ENCODE data around the gene MAML3. TPM values are rescaled to one million over a fixed set of nuclear protein-coding genes. Genes with fewer than 3 reads are reported as not detected.

Gene MAML3
- total RNA-seq, 1 donor, result 6.5 TPM

DNA sequence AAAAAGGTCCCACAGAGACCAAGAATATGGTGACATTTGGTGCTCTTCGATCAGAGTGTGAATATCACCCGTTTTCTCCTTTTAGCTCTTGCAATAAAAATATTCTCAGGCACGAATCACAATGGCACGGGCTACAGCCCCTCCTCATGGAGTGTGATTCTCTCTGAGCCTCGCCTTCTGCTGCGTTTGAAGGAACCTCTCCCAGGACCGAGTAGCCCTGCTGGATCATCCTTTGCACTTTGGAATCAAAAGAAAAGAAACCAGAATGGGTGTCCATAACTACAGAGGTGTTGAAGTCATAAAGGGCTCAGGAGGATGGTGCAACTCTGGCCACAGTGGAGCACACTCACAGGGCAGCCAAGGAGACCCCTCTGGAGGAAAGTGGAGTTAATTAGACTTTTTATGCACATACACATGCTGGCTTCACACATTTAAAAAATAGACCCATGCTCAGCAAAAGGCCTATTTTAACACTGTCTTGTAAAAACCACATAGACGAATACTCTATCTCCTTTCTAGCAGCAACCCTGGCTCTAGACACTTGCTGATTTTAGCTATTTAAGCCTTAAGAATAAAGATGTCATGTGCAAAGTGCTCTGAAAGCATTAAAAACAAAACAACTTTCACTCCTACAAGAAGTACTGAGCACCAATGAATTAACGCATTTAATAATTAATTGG is 19.1 kb downstream of the MAML3 start:
- TF ChIP-seq, protein P1, sequence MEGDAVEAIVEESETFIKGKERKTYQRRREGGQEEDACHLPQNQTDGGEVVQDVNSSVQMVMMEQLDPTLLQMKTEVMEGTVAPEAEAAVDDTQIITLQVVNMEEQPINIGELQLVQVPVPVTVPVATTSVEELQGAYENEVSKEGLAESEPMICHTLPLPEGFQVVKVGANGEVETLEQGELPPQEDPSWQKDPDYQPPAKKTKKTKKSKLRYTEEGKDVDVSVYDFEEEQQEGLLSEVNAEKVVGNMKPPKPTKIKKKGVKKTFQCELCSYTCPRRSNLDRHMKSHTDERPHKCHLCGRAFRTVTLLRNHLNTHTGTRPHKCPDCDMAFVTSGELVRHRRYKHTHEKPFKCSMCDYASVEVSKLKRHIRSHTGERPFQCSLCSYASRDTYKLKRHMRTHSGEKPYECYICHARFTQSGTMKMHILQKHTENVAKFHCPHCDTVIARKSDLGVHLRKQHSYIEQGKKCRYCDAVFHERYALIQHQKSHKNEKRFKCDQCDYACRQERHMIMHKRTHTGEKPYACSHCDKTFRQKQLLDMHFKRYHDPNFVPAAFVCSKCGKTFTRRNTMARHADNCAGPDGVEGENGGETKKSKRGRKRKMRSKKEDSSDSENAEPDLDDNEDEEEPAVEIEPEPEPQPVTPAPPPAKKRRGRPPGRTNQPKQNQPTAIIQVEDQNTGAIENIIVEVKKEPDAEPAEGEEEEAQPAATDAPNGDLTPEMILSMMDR (IDR thresholded peaks at IDR 0.05; ENCODE audit: insufficient read depth, low read depth, low read length), result no peak
- H3K4me3 ChIP-seq (ENCODE audit: low read depth, low read length), result no peak overlapping the region
- no peak for DNase-seq (ENCODE audit: low read depth)

- DNase-seq (ENCODE audit: low read depth), result no peak
- H3K4me3 ChIP-seq (ENCODE audit: low read depth, low read length), result no peak overlapping the region
- TF ChIP-seq, protein P1 (IDR thresholded peaks at IDR 0.05; ENCODE audit: insufficient read depth, low read depth, low read length), result no peak
These were observed 20.4 kb downstream of the MAML3 start for GRCh38 chr4:140133576-140133975.

DNA sequence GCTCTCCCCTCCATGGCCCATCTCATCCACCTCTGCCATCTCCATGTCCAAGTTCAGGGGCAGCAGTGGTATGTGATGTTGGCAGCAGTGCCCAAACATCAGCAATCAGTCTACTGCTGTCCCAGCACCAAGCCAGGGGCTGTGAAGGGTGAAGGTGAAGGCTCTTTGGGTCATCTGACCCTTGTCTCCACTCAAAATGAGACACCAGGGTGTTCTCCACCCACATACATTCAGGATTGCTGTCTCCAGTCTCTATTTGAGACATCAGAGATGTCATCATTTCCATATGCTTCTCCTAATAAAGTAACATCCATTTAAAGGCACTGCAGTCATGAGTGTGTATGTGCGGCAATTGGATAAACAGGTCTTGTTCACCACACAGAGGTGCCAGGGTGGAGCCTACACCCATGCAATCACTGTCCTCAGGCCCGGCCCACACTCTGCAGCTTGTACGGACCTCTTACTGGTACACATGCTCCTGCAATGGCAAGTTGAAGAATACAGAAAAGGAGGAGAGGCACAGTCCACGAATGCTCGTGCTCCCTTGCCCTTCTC is 22.2 kb downstream of the MAML3 start:
- no peak for DNase-seq (ENCODE audit: low read depth)
- H3K4me3 ChIP-seq (ENCODE audit: low read depth, low read length), result no peak overlapping the region
- TF ChIP-seq, protein P1 (IDR thresholded peaks at IDR 0.05; ENCODE audit: insufficient read depth, low read depth, low read length), result no peak

DNA sequence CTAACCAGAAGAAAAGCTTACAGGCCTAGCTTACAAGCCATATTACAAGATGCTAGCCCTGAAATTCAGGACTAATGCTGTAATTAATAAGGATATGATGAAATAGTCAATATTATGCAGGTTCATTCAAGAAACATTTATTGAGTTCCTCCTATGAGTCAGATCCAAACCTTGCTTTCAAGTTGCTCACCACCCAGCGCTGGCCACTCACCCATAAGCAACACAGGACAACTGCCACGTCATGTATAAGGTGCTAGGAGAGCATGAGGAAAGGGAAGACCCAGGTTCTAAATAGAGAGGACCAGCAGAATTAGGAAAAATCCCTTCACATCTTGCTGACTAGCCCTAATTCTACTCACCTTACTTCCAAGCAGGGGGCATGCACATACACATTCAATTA is 23.3 kb downstream of the MAML3 start:
- TF ChIP-seq, protein P1 (IDR thresholded peaks at IDR 0.05; ENCODE audit: insufficient read depth, low read depth, low read length), result no peak
- peak; percentile 47 for DNase-seq (ENCODE audit: low read depth)
- no peak overlapping the region for H3K4me3 ChIP-seq (ENCODE audit: low read depth, low read length)

DNA sequence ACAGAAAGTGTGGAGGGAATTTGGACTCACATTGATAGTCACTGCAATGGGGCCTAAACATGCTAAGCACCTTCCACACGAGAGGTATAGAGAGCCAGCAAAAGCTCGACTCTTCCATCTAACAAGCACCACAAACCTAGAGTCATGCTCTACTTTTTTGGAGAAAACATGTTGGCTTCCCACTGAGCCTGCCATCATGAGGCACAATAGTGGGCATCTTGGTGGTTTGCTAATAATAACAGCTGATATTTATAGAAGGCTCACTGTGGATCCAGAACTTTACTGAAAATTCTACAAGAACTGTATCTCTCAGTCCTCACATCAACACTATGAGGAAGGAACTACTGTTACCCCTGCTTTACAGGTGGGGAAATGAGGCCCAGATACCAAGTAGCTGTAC is 26.6 kb downstream of the MAML3 start:
- no peak for DNase-seq (ENCODE audit: low read depth)
- TF ChIP-seq, protein P1 (IDR thresholded peaks at IDR 0.05; ENCODE audit: insufficient read depth, low read depth, low read length), result no peak

GRCh38 chr4:140126261-140126660 is 27.7 kb downstream of the MAML3 start:
- DNase-seq (ENCODE audit: low read depth), result no peak
- TF ChIP-seq, protein P1 (IDR thresholded peaks at IDR 0.05; ENCODE audit: insufficient read depth, low read depth, low read length), result no peak
- no peak overlapping the region for H3K4me3 ChIP-seq (ENCODE audit: low read depth, low read length)

More for the DNA sequence above, 26.6 kb downstream of the MAML3 start:
- H3K4me3 ChIP-seq (ENCODE audit: low read depth, low read length), result no peak overlapping the region

All from fibroblast of villous mesenchyme (primary cell).